Right lobe of liver (tissue), 6 donors: ENCODE data around the gene NDOR1. TPM values are rescaled to one million over a fixed set of nuclear protein-coding genes. Genes with fewer than 3 reads are reported as not detected.

Experiments used
- ATAC-seq, 4 donors: fragments of 200-7000 bp; cut with Tn5 transposase; one replicate each; pipeline ENCODE4 v1.9.1; 2020; ENCODE audit warnings: mild to moderate bottlenecking in 4 of 4, moderate library complexity in 4 of 4
- DNase-seq, 3 donors: peaks; one replicate each; pipeline ENCODE4 v3.0.0-alpha.2; 2020
- H3K27ac ChIP-seq, 3 donors: fragments of 200-600 bp; one replicate each; pipeline ENCODE4 v1.8.0; 2022
- H3K27me3 ChIP-seq, 2 donors: fragments of 200-600 bp; one replicate each; pipeline ENCODE4 v1.8.0; 2022
- H3K36me3 ChIP-seq, 4 donors: fragments of 200-600 bp; sonication (generic) in 1 of 4; one replicate each; pipeline versions ENCODE4 v1.5.1 to v1.8.0; 2017 to 2022; ENCODE audit warnings: control low read depth in 1 of 4
- H3K4me1 ChIP-seq, 4 donors: fragments of 200-600 bp; sonication (generic) in 1 of 4; one replicate each; pipeline versions ENCODE4 v1.5.1 to v1.8.0; 2017 to 2022; ENCODE audit warnings: control low read depth in 1 of 4
- H3K4me3 ChIP-seq, 3 donors: fragments of 200-600 bp; one replicate each; pipeline ENCODE4 v1.8.0; 2022
- H3K9me3 ChIP-seq, 4 donors: fragments of 200-600 bp; sonication (generic) in 1 of 4; one replicate each; pipeline versions ENCODE4 v1.5.1 to v1.8.0; 2017 to 2022; ENCODE audit warnings: control low read depth in 1 of 4
- CTCF ChIP-seq, 4 donors: fragments of 200-600 bp in 3 of 4; fragments of 450-650 bp in 1 of 4; IDR thresholded peaks; one replicate each; pipeline versions ENCODE4 v1.5.1 to v1.8.0; 2016 to 2022; ENCODE audit warnings: antibody characterized with exemption in 4 of 4, mild to moderate bottlenecking in 2 of 4
- POLR2A ChIP-seq: fragments of 450-650 bp; IDR thresholded peaks from one replicate; pipeline ENCODE4 v1.6.1; 2017; ENCODE audit warnings: antibody characterized with exemption, mild to moderate bottlenecking
- WGBS: methylation state at CpG from one replicate; pipeline ENCODE4 v1.1.6; 2018; ENCODE audit warnings: low coverage, low lambda C conversion rate; ENCODE audit not compliant: insufficient coverage; ENCODE audit errors: missing lambda C conversion rate; 5-methylcytosine and 5-hydroxymethylcytosine counted together
- intact Hi-C, 2 donors: fragments of 100-400 bp; cut with DNase I; formaldehyde crosslinking; loops; one replicate each; pipeline versions ENCODE4 v1.11.2 to v1.14.1; 2022
- total RNA-seq, 6 experiments: library from RNA; depleted of rRNA in 2 of 6; stranded (reverse); fragments of >200 nt in 2 of 6; fragmentation: NEBNext Ultra II Directional in 3 of 6; extraction: Animal tissue kit (Norgen Biotek cat#: 25700) in 3 of 6; gene quantifications; one replicate each; pipeline versions ENCODE4 v1.1.0 to v1.2.4, GENCODE V29; 2016 to 2023
- donor health status: DM: no; HTN: yes; CAD: no.
- donor health status: DM: no; HTN: no; CAD: no.
- donor health status: DM: no; HTN: no; CAD: no.
- donor health status: DM: no; HTN: yes; CAD: no.
- donor health status: DM: no; HTN: yes; CAD: no.

Gene NDOR1
- total RNA-seq, 6 experiments from 2014 or later = 4.7 to 9.6 (median 7.4) TPM

GRCh38 chr9:137218212-137218753, 12.8 kb downstream of the NDOR1 start:
- DNase-seq (no peak), ATAC-seq (no peak)
- Histone ChIP-seq H3K36me3 (no peaks in the 10 kb centered on the region), H3K27ac (no peak overlapping the region), H3K4me1 (peaks cover 0 to 11% (median 2%) of the 10 kb centered on the region in 4 donors), H3K4me3 (no peak overlapping the region), H3K27me3 (no peaks in the 10 kb centered on the region), H3K9me3 (no peaks in the 10 kb centered on the region)
- no peak for TF ChIP-seq CTCF (IDR thresholded peaks at IDR 0.05)
- TF ChIP-seq POLR2A = no peak
- intact Hi-C loops = no loop called here
- WGBS = no CpG with 5 or more reads among the region's 30 CpGs

GRCh38 chr9:137218754-137219271, 13.3 kb downstream of the NDOR1 start:
- Histone ChIP-seq H3K9me3 (no peaks in the 10 kb centered on the region), H3K4me1 (peaks cover 0 to 12% (median 2%) of the 10 kb centered on the region in 4 donors), H3K4me3 (no peak overlapping the region), H3K27me3 (no peaks in the 10 kb centered on the region), H3K36me3 (no peaks in the 10 kb centered on the region), H3K27ac (no peak overlapping the region)
- ATAC-seq = peak in 1 of 4 donors; percentile 20
- no peak for TF ChIP-seq POLR2A
- TF ChIP-seq CTCF (IDR thresholded peaks at IDR 0.05) = no peak
- intact Hi-C loops = no loop called here
- 55% methylated on average over 4 of the region's 12 CpGs for WGBS
- DNase-seq = no peak

- Histone ChIP-seq H3K27ac (no peak overlapping the region), H3K4me3 (no peak overlapping the region), H3K9me3 (no peaks in the 10 kb centered on the region), H3K4me1 (peaks cover 0 to 17% (median 5%) of the 10 kb centered on the region in 4 donors), H3K36me3 (no peaks in the 10 kb centered on the region), H3K27me3 (no peaks in the 10 kb centered on the region)
- DNase-seq (no peak), ATAC-seq (no peak)
- intact Hi-C loops = no loop called here
- 100% methylated on average over 2 of the region's 10 CpGs for WGBS
- TF ChIP-seq CTCF (IDR thresholded peaks at IDR 0.05) = no peak
Measured at GRCh38 chr9:137219757-137220316, 14.3 kb downstream of the NDOR1 start.

GRCh38 chr9:137220317-137221094, 15.0 kb downstream of the NDOR1 start:
- TF ChIP-seq CTCF (IDR thresholded peaks at IDR 0.05) (no peak), POLR2A (no peak)
- Histone ChIP-seq H3K27ac (no peak overlapping the region), H3K36me3 (no peaks in the 10 kb centered on the region), H3K4me1 (peaks cover 0 to 17% (median 5%) of the 10 kb centered on the region in 4 donors), H3K9me3 (no peaks in the 10 kb centered on the region), H3K27me3 (no peaks in the 10 kb centered on the region), H3K4me3 (no peak overlapping the region)
- ATAC-seq (no peak), DNase-seq (no peak)
- WGBS = 90% methylated on average over 26 of the region's 52 CpGs
- intact Hi-C loops = no loop called here
